Mucosa of gallbladder (tissue), 1 donor: ENCODE measurements around the gene ASAP2. TPM values are rescaled to one million over a fixed set of nuclear protein-coding genes. Genes with fewer than 3 reads are reported as not detected.

Source experiments
- DNase-seq: peaks from one replicate; pipeline ENCODE4 v3.0.0-alpha.2; 2020; ENCODE audit warnings: low spot score
- total RNA-seq: library from RNA; stranded (reverse); gene quantifications from one replicate; pipeline ENCODE4 v1.2.1, GENCODE V29; 2021
- donor health status: DM: no; HTN: no; CAD: no.

Gene ASAP2
- total RNA-seq, 1 donor from 2014 or later, result 44.3 TPM

DNA sequence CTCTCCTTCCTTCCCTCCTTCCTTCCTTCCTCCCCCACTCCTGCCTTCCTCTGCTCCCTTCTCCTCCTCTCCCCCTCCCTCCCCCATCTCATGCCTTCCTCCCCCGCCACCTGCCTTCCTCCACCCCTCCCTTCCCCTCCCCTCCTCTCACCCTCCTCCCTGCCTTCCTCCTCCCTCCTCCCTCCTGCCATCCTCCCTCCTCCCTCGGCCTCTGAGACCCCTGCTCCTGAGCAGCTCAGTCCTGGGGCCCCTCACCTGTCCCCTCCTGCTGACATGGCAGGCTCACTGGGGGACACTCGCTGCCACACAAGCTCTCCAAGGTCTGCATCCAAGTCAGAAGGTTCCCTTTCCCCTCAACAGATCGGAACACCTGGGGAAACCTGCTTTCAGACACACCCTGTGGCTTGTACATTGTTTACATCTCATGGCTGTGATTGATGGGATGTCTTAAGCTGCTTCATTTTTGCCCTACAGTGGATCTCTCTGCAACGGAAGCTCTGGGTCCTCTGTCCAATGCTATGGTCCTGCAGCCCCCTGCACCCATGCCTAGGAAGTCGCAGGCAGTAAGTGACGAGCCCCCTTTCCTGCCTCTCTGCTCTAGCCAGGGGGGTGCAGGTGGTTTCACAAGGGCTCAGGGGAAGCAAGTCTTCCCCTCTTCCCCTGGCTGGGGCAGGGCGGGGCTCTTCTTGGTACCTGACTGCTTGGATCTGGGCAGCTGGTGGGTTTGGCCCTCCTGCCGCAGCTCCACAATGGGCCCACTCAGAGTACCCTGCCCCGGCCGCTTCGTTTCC lies 193.9 kb downstream of the ASAP2 start:
- no peak for DNase-seq

DNA sequence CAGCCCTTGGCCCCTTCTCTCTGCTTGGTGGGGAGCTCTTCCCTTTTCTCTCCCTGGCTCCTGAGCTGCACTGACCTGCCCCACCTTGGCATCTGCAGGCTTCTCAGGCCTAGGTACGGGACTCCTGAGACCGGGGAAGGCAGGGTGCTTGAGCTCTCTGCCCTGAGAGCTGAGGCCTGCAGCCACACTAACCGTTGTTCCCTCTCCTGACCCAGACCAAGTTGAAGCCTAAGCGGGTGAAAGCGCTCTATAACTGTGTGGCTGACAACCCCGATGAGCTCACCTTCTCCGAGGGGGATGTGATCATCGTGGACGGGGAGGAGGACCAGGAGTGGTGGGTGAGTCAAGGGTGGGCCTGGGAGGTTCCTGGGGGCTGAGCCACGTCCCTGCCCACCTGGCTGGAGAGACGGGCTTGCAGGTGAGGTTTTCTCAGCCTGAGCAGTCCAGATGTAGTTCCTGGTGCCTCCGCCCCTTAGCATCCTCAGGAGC lies 194.5 kb downstream of the ASAP2 start:
- DNase-seq, result no peak

- no peak for DNase-seq
Observed at GRCh38 chr2:9401646-9402371, 195.2 kb downstream of the ASAP2 start.

DNA sequence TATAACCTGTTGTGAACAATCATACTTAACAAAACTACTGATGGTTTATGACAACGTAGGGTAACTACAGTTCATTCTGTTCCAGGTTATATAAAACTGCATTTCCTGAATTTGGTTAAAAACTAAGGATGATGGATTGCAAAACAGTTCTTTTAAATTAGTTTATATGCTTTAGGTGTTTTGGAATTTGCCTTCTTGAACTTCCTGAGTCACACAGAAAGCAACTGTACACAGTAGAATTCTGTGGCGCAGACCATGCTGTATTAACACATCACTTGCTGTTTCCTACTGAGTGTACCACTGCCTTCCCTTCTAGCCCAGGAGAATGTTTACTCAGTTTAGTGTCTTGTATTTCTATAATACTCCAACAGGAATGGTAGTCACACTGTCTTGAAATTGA lies 197.3 kb downstream of the ASAP2 start:
- DNase-seq, result no peak

- no peak for DNase-seq
Observed at GRCh38 chr2:9404451-9404850, 197.8 kb downstream of the ASAP2 start.

- no peak for DNase-seq
Observed at GRCh38 chr2:9405636-9406035, 199.0 kb downstream of the ASAP2 start.

- no peak for DNase-seq
Observed at GRCh38 chr2:9406529-9407362, 200.1 kb downstream of the ASAP2 start.

GRCh38 chr2:9407363-9407811 lies 200.8 kb downstream of the ASAP2 start:
- DNase-seq, result no peak

DNA sequence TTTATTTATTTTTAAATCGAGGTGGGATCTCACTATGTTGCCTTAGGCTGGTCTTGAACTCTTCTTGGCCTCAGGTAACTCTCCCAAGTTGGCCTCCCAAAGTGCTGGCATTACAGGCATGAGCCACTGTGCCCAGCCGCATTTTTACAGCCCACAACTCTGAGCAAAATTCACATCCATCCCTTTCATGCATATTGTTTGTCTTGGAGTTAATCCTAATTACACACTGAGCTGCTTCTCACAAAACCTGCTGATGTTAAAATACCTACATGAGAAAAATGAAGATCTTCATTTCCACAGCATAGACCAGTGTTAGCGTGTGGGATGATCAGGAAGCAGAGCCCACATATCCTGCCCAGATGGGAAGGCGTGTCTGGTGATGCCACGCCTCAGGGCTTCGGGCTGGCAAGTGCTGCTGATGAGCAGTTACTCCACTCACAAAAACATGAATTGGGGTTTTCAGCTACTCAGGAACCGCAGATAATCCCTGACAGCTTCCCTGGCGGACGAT lies 202.1 kb downstream of the ASAP2 start:
- DNase-seq, result no peak

GRCh38 chr2:9410108-9410507 lies 203.5 kb downstream of the ASAP2 start:
- DNase-seq, result no peak

DNA sequence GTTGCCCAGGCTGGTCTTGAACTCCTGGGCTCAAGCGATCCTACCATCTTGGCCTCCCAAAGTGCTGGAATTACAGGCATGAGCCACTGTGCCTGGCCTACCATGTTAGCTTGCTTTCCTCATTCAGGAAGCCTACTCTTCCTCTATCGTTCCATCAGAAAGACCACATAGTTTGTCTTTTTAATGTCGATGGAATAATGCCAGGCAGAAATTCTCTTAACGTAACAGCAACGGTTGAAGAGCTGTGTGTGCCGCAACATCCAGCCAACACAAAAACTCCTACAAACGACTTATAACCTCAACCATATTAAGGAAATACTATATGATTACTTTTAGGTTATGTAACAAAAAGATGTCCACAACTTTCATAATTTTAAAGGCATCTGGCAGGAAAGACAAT lies 206.2 kb downstream of the ASAP2 start:
- no peak for DNase-seq

DNA sequence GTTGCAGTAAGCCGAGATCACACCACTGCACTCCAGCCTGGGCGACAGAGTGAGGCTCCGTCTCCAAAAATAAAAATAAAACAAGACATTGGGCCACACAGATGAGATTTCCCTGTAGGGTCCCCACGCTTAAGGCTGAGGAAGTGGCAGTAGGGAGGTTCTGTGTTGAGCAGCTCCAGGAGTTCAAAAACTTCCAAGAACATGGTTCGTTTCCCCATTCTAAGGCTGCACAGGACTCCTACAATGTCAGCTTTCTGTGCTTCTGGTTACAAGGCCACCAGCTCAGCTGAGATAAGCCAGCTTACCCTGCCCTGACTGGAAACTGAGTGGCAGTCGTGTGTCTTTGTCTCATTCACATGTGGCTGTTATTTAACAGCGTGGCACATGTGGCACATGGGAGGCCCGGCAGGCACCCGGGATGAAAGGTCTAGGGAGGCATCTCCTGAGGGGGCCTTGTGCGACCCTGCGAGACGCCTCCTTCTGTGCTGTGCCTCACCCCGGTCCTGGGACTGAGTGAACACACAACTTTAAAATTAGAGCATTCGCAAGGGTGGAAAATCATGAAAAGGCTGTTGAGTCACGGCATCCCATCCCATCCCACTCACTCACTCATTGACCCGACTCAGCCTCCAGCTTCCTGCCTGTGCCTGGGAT lies 209.0 kb downstream of the ASAP2 start:
- DNase-seq, result no peak

DNA sequence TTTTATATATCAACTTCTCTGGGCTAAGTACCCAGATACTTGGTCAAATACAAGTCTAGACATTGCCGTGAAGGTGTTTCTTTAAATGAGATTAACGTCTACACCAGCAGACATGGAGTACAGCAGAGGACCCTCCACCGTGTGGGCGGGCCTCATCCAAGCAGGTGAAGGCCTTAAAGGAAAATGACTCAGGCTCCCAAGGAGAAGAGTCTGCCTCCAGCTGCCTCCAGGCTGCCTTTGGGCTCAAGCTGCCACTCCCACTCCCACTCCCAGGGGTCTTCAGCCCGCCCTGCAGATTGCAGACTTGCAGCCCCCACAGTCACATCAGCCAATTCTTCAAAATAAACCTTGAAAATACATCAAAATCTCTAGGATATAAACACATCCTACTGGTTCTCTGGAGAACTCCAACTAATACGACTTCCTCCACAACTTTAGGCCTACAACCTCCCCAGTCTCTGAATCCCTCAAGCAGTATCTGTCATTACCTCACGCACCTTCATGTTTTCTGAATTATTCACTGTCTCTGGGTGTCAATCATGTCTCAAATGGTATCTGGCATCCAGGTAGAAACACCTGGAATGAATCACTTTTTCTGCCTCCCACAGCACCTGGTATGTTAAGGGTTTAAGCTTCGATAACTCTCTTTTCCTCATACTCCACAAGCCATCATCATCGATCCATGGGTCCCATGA lies 209.8 kb downstream of the ASAP2 start:
- no peak for DNase-seq

DNA sequence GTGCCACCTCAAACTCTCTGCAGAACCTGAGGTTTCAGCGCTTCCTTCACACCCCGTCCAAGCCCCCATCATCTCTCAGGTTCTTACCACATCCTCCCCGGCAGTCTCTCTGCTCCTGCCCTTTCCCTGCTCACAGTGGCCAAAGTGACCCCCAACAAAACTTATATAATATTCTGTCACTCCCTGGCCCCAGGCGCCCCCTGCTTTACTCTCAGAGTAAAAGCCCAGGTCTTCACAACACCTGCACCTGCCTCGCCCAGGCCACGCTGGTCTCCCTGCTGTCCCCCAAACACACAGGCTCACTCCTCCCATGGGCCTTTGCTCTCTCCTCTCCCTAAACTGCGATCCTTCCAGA lies 210.3 kb downstream of the ASAP2 start:
- no peak for DNase-seq

DNA sequence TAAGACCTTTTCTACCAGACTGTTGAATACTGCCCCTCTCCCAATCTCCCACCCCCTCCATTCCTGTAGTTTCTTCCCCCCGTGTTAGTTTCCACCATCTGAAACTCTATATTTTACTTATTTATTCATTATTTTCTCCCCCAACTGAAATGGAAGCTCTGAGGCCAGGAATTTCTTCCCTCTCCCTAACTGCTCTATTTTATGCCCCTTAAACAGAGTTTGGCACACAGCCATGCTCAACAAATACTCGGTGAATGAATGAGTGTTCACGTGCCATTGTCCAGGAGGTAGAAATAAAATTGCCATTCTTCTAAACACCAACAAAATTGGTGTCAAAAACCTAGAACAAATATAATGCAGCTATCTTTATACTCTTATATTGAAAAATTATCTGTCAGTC lies 211.1 kb downstream of the ASAP2 start:
- DNase-seq, result no peak

GRCh38 chr2:9418746-9419145 lies 212.1 kb downstream of the ASAP2 start:
- no peak for DNase-seq

DNA sequence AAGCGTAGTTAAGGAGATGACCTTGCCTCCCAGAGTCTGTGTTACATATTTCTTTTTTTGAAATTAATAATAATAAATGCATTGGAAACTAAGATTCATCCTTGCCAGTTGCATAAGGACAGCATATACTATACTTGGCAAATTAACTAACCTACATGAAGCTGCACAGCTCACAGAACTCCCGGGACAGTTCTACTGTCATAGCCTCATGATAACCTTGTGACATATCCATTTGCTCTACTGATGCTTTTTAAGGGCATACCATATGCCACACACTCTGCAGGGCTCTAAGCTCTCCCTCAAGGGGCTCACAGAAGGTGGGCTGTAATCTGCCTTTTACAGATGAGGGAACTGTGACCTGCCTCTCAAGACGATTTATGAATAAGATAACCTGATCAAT lies 212.9 kb downstream of the ASAP2 start:
- DNase-seq, result no peak

GRCh38 chr2:9420495-9420894 lies 213.9 kb downstream of the ASAP2 start:
- DNase-seq, result no peak

DNA sequence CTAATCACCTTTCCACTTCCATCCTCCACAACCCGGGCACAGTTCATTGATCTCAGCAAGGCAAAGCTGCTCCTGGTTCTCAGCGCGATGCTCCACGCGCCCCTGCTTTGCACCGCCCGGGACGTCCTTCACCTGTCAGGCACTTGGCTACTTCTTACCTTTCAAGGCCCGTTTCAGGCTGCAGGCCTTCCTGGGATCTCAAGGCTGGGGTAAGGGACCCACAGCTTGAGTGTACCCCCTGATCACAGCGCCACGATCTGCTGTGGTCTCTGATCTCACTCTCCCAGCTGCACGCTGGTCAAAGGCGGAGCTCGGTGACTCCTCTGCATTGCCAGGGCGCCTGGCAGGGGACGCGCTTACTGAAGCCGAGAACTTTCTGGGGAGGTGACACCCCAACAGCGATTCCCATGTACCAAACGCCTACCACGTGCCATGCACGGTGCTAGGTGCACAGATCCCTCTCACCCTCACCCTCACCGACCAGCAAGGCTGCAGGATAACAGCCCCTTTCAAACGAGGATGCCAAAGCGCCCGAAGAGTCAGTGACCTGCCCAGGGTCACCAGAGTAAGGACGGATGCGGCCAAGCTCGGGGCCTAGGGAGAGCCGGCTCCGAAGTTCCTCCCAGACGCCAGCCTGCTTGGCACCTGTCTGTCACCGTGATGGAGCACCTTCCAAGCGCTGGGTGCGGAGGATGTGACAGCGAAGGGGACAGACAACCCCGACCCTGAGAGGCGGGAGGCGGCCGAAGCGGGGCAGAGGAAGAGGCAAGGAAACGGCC lies 215.9 kb downstream of the ASAP2 start:
- DNase-seq, result peak; percentile 30
